ENCODE results near the gene TGFBI. TPM values are rescaled to one million over a fixed set of nuclear protein-coding genes. Genes with fewer than 3 reads are reported as not detected.

TGFBI gene
- 27.9 TPM for total RNA-seq (ENCODE audit: unreplicated experiment)
- long read RNA-seq, transcript TGFBI-201 (17 exons, 2,804 nt), result major isoform, 20 of 27 reads
- long read RNA-seq, partial matches to known transcripts, result 1 of 27 reads
- long read RNA-seq, other reads (novel, unspliced or antisense), result 6 of 27 reads

DNA sequence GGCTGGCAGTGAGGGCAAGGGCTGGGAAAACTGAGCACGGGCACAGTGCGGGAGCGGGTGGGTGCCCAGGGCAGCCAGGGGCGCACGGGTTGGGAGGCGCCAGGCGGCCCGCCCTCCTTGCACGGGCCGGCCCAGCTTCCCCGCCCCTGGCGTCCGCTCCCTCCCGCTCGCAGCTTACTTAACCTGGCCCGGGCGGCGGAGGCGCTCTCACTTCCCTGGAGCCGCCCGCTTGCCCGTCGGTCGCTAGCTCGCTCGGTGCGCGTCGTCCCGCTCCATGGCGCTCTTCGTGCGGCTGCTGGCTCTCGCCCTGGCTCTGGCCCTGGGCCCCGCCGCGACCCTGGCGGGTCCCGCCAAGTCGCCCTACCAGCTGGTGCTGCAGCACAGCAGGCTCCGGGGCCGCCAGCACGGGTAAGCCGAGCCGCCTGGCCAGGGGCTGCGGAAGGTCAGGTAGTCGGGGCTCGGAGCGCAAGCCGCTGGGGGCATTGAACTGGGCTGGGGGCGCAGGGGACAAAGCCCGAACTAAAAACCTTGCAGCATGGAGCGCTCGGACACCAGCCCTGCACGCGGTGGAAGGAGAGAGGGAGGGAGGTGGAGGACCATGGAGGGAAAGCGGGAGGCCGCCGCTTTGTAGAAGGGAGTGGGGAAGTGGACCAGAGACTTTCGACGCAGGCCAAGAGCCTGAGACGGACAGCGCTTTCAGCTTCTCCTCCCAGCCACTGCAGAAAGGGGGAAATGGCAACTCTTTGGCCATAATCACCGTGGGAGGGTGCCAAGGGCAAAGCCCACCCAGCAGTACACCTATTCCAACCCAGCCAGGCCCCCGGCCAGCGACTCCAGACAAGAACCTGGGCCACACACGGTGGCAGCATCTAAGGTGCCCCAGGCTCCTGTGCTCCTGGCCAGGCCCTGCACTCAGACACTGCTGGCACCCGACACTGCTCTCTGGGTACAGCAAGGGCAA lies at the start of gene TGFBI:
Gene TGFBI (plus strand): TSS at position 207 of the 961 bp plus-strand sequence. CDS start 68 bp downstream, at position 275.
- Mint-ChIP-seq H3K36me3 (ENCODE audit: low read depth, unreplicated experiment) (no peaks in the 10 kb centered on the region), H3K27me3 (ENCODE audit: unreplicated experiment) (peaks cover 11% of the 10 kb centered on the region), H3K4me3 (ENCODE audit: unreplicated experiment) (peak within 1 kb of the TSS; percentile 71), H3K4me1 (ENCODE audit: unreplicated experiment) (peaks cover 14% of the 10 kb centered on the region), H3K27ac (ENCODE audit: unreplicated experiment) (no peak within 1 kb of the TSS), H3K9me3 (ENCODE audit: unreplicated experiment) (no peaks in the 10 kb centered on the region)
- DNase-seq (ENCODE audit: low spot score), result peak; percentile 70
- TF ChIP-seq, protein P1, sequence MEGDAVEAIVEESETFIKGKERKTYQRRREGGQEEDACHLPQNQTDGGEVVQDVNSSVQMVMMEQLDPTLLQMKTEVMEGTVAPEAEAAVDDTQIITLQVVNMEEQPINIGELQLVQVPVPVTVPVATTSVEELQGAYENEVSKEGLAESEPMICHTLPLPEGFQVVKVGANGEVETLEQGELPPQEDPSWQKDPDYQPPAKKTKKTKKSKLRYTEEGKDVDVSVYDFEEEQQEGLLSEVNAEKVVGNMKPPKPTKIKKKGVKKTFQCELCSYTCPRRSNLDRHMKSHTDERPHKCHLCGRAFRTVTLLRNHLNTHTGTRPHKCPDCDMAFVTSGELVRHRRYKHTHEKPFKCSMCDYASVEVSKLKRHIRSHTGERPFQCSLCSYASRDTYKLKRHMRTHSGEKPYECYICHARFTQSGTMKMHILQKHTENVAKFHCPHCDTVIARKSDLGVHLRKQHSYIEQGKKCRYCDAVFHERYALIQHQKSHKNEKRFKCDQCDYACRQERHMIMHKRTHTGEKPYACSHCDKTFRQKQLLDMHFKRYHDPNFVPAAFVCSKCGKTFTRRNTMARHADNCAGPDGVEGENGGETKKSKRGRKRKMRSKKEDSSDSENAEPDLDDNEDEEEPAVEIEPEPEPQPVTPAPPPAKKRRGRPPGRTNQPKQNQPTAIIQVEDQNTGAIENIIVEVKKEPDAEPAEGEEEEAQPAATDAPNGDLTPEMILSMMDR (IDR thresholded peaks at IDR 0.05; ENCODE audit: unreplicated experiment), result no peak

DNA sequence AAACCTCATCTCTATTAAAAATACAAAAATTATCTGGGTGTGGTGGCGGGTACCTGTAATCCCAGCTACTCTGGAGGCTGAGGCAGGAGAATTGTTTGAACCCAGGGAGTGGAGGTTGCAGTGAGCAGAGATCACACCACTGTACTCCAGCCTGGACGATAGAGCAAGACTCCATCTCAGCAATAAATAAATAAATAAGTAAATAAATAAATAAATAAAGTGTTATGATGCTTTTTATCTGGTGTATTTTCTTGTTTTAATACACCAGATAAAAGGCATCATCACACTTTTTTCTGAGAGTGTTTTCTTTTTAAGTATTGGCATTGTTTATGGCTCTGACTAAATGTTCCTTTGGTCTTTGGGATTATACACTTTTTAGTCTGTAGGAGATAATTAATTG lies 49.8 kb upstream of the TGFBI start:
- Mint-ChIP-seq H3K4me3 (ENCODE audit: unreplicated experiment) (no peak overlapping the region), H3K4me1 (ENCODE audit: unreplicated experiment) (peaks cover 18% of the 10 kb centered on the region)

DNA sequence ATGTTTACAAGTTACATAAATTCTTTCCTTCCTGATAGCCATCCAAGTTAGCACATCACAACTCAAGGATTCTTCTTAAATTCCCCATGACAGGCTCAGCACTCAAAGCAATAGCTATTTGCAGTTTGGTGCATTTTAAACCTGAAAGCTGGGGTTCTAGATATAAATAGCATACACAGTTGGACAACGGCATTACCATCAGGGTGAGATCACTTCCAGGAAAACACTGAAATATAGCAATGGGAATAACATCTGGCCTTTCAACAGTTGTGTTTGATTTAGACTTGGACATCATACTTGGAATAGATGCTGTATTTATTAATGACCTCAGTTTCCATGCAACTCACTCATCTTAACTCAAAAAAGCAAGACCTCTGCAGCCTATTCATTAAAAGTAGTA lies 49.3 kb upstream of the TGFBI start:
- H3K27ac Mint-ChIP-seq (ENCODE audit: unreplicated experiment), result no peak overlapping the region
- no peak for DNase-seq (ENCODE audit: low spot score)

More for the DNA sequence above, 49.8 kb upstream of the TGFBI start:
- H3K36me3 Mint-ChIP-seq (ENCODE audit: low read depth, unreplicated experiment), result no peaks in the 10 kb centered on the region
- H3K9me3 Mint-ChIP-seq (ENCODE audit: unreplicated experiment), result no peaks in the 10 kb centered on the region
- no peak for DNase-seq (ENCODE audit: low spot score)
- no peaks in the 10 kb centered on the region for H3K27me3 Mint-ChIP-seq (ENCODE audit: unreplicated experiment)
- no peak overlapping the region for H3K27ac Mint-ChIP-seq (ENCODE audit: unreplicated experiment)
- TF ChIP-seq, protein P1 (IDR thresholded peaks at IDR 0.05; ENCODE audit: unreplicated experiment), result no peak

DNA sequence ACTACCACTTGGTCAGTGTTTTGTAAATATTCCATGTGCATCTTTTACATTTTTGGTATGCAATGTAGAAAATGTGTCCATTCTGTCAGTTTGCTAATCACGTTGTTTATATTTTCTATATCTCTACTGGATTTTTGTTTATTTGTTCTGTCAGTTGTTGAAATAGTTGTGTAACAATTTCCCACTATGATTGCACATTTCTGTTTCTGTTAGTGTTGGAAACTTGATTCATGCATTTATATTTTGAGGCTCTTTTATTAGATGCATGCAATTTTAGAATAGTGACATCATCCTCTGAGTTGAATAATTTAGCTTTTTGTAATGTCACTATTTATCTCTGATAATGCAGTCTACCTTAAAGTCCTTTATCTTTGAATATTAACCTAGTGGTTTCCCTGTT lies 48.2 kb upstream of the TGFBI start:
- Mint-ChIP-seq H3K9me3 (ENCODE audit: unreplicated experiment) (no peaks in the 10 kb centered on the region), H3K4me1 (ENCODE audit: unreplicated experiment) (peaks cover 21% of the 10 kb centered on the region), H3K36me3 (ENCODE audit: low read depth, unreplicated experiment) (no peaks in the 10 kb centered on the region), H3K27ac (ENCODE audit: unreplicated experiment) (no peak overlapping the region), H3K4me3 (ENCODE audit: unreplicated experiment) (no peak overlapping the region), H3K27me3 (ENCODE audit: unreplicated experiment) (no peaks in the 10 kb centered on the region)
- no peak for DNase-seq (ENCODE audit: low spot score)
- TF ChIP-seq, protein P1 (IDR thresholded peaks at IDR 0.05; ENCODE audit: unreplicated experiment), result no peak

More for the DNA sequence above, 49.3 kb upstream of the TGFBI start:
- H3K4me3 Mint-ChIP-seq (ENCODE audit: unreplicated experiment), result no peak overlapping the region
- TF ChIP-seq, protein P1 (IDR thresholded peaks at IDR 0.05; ENCODE audit: unreplicated experiment), result no peak
- no peaks in the 10 kb centered on the region for H3K9me3 Mint-ChIP-seq (ENCODE audit: unreplicated experiment)
- peaks cover 18% of the 10 kb centered on the region for H3K4me1 Mint-ChIP-seq (ENCODE audit: unreplicated experiment)
- H3K36me3 Mint-ChIP-seq (ENCODE audit: low read depth, unreplicated experiment), result no peaks in the 10 kb centered on the region
- H3K27me3 Mint-ChIP-seq (ENCODE audit: unreplicated experiment), result no peaks in the 10 kb centered on the region

DNA sequence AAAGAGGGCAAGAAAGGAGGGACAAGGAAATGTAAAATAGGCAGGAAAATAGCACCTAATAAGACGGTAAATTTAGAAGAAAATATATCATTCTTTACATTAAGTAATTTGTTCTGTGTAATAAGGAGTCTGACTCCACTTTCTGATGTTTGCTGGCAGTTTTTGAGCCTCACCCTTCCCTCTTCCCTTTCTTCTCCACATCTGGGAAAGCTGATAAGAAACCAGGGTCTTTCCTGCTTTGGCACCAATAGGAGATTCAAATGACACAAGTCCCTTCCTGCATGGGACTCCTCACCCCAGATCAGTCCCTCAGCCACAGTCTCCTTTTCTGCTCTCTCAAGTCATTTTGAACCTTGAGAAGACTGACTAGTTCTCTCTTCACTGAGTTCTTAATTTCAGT lies 42.8 kb upstream of the TGFBI start:
- no peaks in the 10 kb centered on the region for H3K27me3 Mint-ChIP-seq (ENCODE audit: unreplicated experiment)
- TF ChIP-seq, protein P1 (IDR thresholded peaks at IDR 0.05; ENCODE audit: unreplicated experiment), result no peak
- H3K4me3 Mint-ChIP-seq (ENCODE audit: unreplicated experiment), result no peak overlapping the region
- H3K36me3 Mint-ChIP-seq (ENCODE audit: low read depth, unreplicated experiment), result no peaks in the 10 kb centered on the region
- peak overlapping the region; percentile 71 for H3K27ac Mint-ChIP-seq (ENCODE audit: unreplicated experiment)
- no peaks in the 10 kb centered on the region for H3K9me3 Mint-ChIP-seq (ENCODE audit: unreplicated experiment)
- peaks cover 22% of the 10 kb centered on the region for H3K4me1 Mint-ChIP-seq (ENCODE audit: unreplicated experiment)
- DNase-seq (ENCODE audit: low spot score), result no peak

All from endothelial cell (in vitro differentiated cells).